Natural killer cell (primary cell): ENCODE data around the gene POLRMT. TPM values are rescaled to one million over a fixed set of nuclear protein-coding genes. Genes with fewer than 3 reads are reported as not detected.

Source experiments
- ATAC-seq, 3 donors: fragments of 150-1000 bp in 2 of 3; fragments of 200-7000 bp in 1 of 3; cut with Tn5 transposase; 1 replicate in 1 of 3; 2 replicates in 2 of 3; pipeline ENCODE4 v1.10.0; 2021; ENCODE audit warnings: mild to moderate bottlenecking in 2 of 3, moderate library complexity in 2 of 3
- DNase-seq, 2 donors: peaks; one replicate each; pipeline versions ENCODE4 v3.0.0 to v3.0.0-alpha.2; 2013 to 2021; ENCODE audit warnings: mixed read lengths in 1 of 2
- H3K27ac ChIP-seq: one replicate; pipeline ENCODE4 v1.5.1; 2013; ENCODE audit warnings: mild to moderate bottlenecking, low read length
- H3K27me3 ChIP-seq: one replicate; pipeline ENCODE4 v1.6.1; 2013; ENCODE audit warnings: low read length; ENCODE audit not compliant: control insufficient read depth, insufficient read depth
- H3K36me3 ChIP-seq: one replicate; pipeline ENCODE4 v1.6.1; 2013; ENCODE audit warnings: low read length; ENCODE audit not compliant: control insufficient read depth, insufficient read depth
- H3K4me1 ChIP-seq: one replicate; pipeline ENCODE4 v1.6.1; 2013; ENCODE audit warnings: low read length; ENCODE audit not compliant: control insufficient read depth, insufficient read depth
- H3K4me3 ChIP-seq: one replicate; pipeline ENCODE4 v1.5.1; 2013; ENCODE audit warnings: low read length
- H3K9me3 ChIP-seq: one replicate; pipeline ENCODE4 v1.6.1; 2013; ENCODE audit warnings: low read length; ENCODE audit not compliant: control insufficient read depth, insufficient read depth
- H3K27ac Mint-ChIP-seq, 2 donors: one replicate each; pipeline ENCODE4 v1.8.0; 2022; ENCODE audit warnings: mild to moderate bottlenecking in 2 of 2, mixed read lengths in 2 of 2, moderate library complexity in 1 of 2
- H3K27me3 Mint-ChIP-seq, 2 donors: one replicate each; pipeline ENCODE4 v1.8.0; 2022; ENCODE audit warnings: low read depth in 2 of 2, mixed read lengths in 2 of 2
- H3K36me3 Mint-ChIP-seq: one replicate; pipeline ENCODE4 v1.8.0; 2022; ENCODE audit warnings: mixed read lengths
- H3K4me1 Mint-ChIP-seq, 2 donors: one replicate each; pipeline ENCODE4 v1.8.0; 2022; ENCODE audit warnings: mixed read lengths in 2 of 2
- H3K4me3 Mint-ChIP-seq: one replicate; pipeline ENCODE4 v1.8.0; 2022; ENCODE audit warnings: mild to moderate bottlenecking, moderate library complexity, mixed read lengths
- H3K9me3 Mint-ChIP-seq, 2 donors: one replicate each; pipeline ENCODE4 v1.8.0; 2022; ENCODE audit warnings: mixed read lengths in 2 of 2
- WGBS: methylation state at CpG from one replicate; pipeline ENCODE4 v1.1.7; 2013; ENCODE audit warnings: missing lambda C conversion rate; ENCODE audit not compliant: insufficient coverage; 5-methylcytosine and 5-hydroxymethylcytosine counted together
- intact Hi-C: fragments of 100-400 bp; cut with micrococcal nuclease; formaldehyde crosslinking; loops from one replicate; pipeline ENCODE4 v1.14.2; 2022
- total RNA-seq, 4 donors: library from RNA; stranded (reverse); fragments of 120-200 nt in 1 of 4; gene quantifications; one replicate each; pipeline versions ENCODE4 v1.2.3 to v1.2.4, GENCODE V29; 2013 to 2022
- TF ChIP-seq, protein P1 (sequence below): fragments of 200-600 bp; IDR thresholded peaks from one replicate; pipeline ENCODE4 v1.8.0; 2022; ENCODE audit warnings: antibody characterized with exemption

The POLRMT gene
- total RNA-seq, 3 donors from 2014 or later (not counting 1 experiment from before 2014, with no cell fraction given): 57.2 to 58.5 (median 57.6) TPM

DNA sequence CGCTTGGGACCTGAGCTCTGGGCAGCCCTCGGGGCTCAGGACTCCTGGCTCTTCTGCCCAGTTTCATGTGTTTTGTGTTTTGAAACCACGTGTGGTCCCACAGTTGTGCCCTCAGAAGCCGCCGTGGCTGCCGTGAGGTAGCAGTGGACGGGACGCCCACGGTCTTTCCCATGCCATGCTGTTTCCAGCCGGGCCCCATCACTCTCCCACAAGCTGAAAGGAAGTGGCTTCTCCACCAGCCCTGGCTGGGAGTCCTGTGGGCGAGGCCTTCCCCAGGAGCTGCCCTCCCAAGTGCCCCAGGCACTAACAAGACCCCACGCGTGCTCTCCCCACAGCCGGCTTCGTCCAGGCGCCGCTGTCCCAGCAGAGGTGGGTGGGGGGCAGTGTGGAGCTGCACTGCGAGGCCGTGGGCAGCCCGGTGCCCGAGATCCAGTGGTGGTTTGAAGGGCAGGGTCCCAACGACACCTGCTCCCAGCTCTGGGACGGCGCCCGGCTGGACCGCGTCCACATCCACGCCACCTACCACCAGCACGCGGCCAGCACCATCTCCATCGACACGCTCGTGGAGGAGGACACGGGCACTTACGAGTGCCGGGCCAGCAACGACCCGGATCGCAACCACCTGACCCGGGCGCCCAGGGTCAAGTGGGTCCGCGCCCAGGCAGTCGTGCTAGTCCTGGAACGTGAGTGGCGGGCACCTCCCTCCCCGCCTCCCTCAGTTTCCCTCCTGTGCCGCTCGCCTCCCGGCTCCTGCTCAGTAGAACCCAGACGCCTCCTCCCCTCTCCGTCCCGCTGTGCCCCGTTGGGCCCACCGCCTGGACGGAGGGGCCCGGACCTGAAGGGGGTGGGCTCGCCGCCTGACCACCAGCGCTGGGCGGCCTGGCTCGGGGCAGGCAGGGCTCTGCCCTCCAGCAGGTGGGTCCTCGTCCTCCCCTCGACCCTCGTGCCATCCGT is 55.6 kb downstream of the POLRMT start:
- Histone ChIP-seq H3K4me1 (peaks cover 48% of the 10 kb centered on the region), H3K9me3 (no peaks in the 10 kb centered on the region), H3K36me3 (peaks cover 31% of the 10 kb centered on the region), H3K27ac (no peak overlapping the region), H3K27me3 (no peaks in the 10 kb centered on the region), H3K4me3 (no peak overlapping the region)
- DNase-seq (peak in 1 of 2 donors; percentile 4), ATAC-seq (no peak)
- Mint-ChIP-seq H3K36me3 (no peaks in the 10 kb centered on the region), H3K4me3 (no peak overlapping the region), H3K27ac (no peak overlapping the region), H3K27me3 (no peaks in the 10 kb centered on the region), H3K9me3 (no peaks in the 10 kb centered on the region), H3K4me1 (peaks cover 11 to 47% of the 10 kb centered on the region in 2 donors)
- TF ChIP-seq, protein P1, sequence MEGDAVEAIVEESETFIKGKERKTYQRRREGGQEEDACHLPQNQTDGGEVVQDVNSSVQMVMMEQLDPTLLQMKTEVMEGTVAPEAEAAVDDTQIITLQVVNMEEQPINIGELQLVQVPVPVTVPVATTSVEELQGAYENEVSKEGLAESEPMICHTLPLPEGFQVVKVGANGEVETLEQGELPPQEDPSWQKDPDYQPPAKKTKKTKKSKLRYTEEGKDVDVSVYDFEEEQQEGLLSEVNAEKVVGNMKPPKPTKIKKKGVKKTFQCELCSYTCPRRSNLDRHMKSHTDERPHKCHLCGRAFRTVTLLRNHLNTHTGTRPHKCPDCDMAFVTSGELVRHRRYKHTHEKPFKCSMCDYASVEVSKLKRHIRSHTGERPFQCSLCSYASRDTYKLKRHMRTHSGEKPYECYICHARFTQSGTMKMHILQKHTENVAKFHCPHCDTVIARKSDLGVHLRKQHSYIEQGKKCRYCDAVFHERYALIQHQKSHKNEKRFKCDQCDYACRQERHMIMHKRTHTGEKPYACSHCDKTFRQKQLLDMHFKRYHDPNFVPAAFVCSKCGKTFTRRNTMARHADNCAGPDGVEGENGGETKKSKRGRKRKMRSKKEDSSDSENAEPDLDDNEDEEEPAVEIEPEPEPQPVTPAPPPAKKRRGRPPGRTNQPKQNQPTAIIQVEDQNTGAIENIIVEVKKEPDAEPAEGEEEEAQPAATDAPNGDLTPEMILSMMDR: no peak
- intact Hi-C loops: no loop called here
- WGBS: 90% methylated on average over 66 of the region's 66 CpGs

DNA sequence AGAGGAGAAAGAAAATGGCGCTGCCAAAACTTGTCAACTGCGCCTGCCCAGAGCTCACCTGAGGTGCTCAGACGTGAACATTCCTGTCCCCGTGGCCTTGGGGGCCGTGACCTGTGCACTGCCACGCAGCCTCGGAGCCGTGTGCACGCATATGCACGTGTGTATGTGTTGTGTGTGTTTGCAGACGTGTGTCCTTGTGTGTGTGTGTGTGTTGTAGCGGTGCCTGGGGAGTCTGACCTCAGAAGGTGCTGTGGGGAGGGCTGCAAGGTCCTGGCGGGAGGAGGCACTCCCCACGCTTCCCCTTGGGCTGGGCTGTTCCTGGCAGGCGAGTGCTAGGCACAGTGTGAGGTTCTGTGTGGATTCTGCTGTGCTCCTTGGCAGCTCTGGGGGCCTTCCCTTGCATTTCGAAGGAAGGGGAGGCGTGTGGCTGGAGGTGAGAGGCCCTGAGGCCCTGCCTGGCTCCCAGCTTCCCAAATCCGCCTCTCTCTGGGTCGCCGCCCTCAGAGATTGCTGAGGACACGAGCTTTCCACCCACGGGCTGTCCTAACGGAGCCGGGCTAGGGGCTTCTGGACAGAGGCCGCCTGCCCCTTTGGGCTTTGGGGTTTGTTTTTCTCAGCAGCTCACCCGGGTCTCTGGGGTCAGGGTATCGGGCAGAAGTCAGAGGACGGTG is 56.4 kb downstream of the POLRMT start:
- no peak overlapping the region for H3K4me3 Mint-ChIP-seq
- peak in 1 of 2 donors; percentile 8 for DNase-seq
- Histone ChIP-seq H3K4me1 (peaks cover 48% of the 10 kb centered on the region), H3K27ac (no peak overlapping the region), H3K36me3 (peaks cover 26% of the 10 kb centered on the region), H3K27me3 (no peaks in the 10 kb centered on the region), H3K9me3 (no peaks in the 10 kb centered on the region), H3K4me3 (no peak overlapping the region)
- peaks cover 15 to 51% of the 10 kb centered on the region in 2 donors for H3K4me1 Mint-ChIP-seq
- H3K27me3 Mint-ChIP-seq: no peaks in the 10 kb centered on the region
- no peaks in the 10 kb centered on the region for H3K36me3 Mint-ChIP-seq
- no peak overlapping the region for H3K27ac Mint-ChIP-seq
- TF ChIP-seq, protein P1: no peak
- no peak for ATAC-seq
- 90% methylated on average over 28 of the region's 28 CpGs for WGBS
- no peaks in the 10 kb centered on the region for H3K9me3 Mint-ChIP-seq
- intact Hi-C loops: no loop called here

GRCh38 chr19:575527-576506 is 57.5 kb downstream of the POLRMT start:
- H3K4me3 ChIP-seq: no peak overlapping the region
- peak overlapping the region; percentile 28 for H3K4me3 Mint-ChIP-seq
- H3K4me1 Mint-ChIP-seq: peaks cover 26 to 62% of the 10 kb centered on the region in 2 donors
- TF ChIP-seq, protein P1: no peak
- no peaks in the 10 kb centered on the region for H3K27me3 Mint-ChIP-seq
- peaks cover 57% of the 10 kb centered on the region for H3K4me1 ChIP-seq
- intact Hi-C loops: no loop called here
- H3K9me3 ChIP-seq: no peaks in the 10 kb centered on the region
- H3K36me3 ChIP-seq: peaks cover 17% of the 10 kb centered on the region
- H3K27ac Mint-ChIP-seq: peak overlapping the region in 1 of 2 donors; percentile 88
- no peaks in the 10 kb centered on the region for H3K27me3 ChIP-seq
- H3K27ac ChIP-seq: no peak overlapping the region
- no peaks in the 10 kb centered on the region for H3K9me3 Mint-ChIP-seq
- H3K36me3 Mint-ChIP-seq: no peaks in the 10 kb centered on the region
- no peak for ATAC-seq
- no peak for DNase-seq
- 86% methylated on average over 36 of the region's 38 CpGs for WGBS
